Chondrocyte (in vitro differentiated cells): ENCODE results near the gene CDC14B. TPM values are rescaled to one million over a fixed set of nuclear protein-coding genes. Genes with fewer than 3 reads are reported as not detected.
A peak's percentile ranks its signal among the peaks of the same experiment; 100 is the strongest.

ENCODE experiments used
- DNase-seq: peaks from one replicate; pipeline ENCODE4 v3.0.0; 2021; ENCODE audit warnings: mixed read lengths, low spot score
- H3K27ac Mint-ChIP-seq: one replicate; pipeline ENCODE4 v1.8.0; 2021; ENCODE audit warnings: mild to moderate bottlenecking, moderate library complexity, mixed read lengths; ENCODE audit not compliant: unreplicated experiment
- H3K27me3 Mint-ChIP-seq: 2 replicates; pipeline ENCODE4 v1.8.0; 2021; ENCODE audit warnings: low read depth, mixed read lengths
- H3K36me3 Mint-ChIP-seq: 2 replicates; pipeline ENCODE4 v1.8.0; 2021; ENCODE audit warnings: low read depth, mixed read lengths
- H3K4me1 Mint-ChIP-seq: 2 replicates; pipeline ENCODE4 v1.8.0; 2021; ENCODE audit warnings: low read depth, mild to moderate bottlenecking, mixed read lengths
- H3K4me3 Mint-ChIP-seq: one replicate; pipeline ENCODE4 v1.8.0; 2021; ENCODE audit warnings: mild to moderate bottlenecking, moderate library complexity, mixed read lengths; ENCODE audit not compliant: unreplicated experiment
- H3K9me3 Mint-ChIP-seq: 2 replicates; pipeline ENCODE4 v1.8.0; 2021; ENCODE audit warnings: low read depth, mixed read lengths
- total RNA-seq: library from RNA; stranded (reverse); gene quantifications from 3 replicates; pipeline ENCODE4 v1.2.1, GENCODE V29; 2021
- TF ChIP-seq, protein P1 (sequence below): fragments of 200-600 bp; sonication (generic); IDR thresholded peaks from 2 replicates; pipeline ENCODE4 v1.5.0; 2021; ENCODE audit warnings: antibody characterized with exemption, mild to moderate bottlenecking, moderate library complexity

CDC14B gene
- total RNA-seq, 1 donor from 2014 or later, result 15.5 TPM

DNA sequence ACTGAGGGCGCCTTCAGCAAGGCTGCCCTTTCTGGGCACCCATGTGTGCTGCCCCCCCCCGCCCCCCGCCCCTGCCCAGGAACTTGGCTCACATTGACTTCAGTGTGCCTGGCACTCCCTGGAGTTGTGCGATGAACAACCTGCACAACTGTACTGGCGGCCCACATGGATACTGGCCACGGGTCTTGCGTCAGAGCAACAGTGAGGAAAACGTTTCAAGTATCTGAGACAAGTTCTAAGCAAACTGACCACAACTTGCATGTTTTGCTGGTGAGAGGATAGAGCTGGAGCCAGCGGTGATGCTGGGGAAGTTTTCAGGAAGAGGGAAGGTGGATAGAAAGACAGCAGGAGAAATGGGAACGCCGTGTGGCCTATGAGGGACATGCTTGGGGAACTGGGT is 124.3 kb downstream of the CDC14B start:
- H3K27ac Mint-ChIP-seq, result no peak overlapping the region
- H3K4me3 Mint-ChIP-seq, result no peak overlapping the region
- peaks cover 13% of the 10 kb centered on the region for H3K36me3 Mint-ChIP-seq
- no peaks in the 10 kb centered on the region for H3K27me3 Mint-ChIP-seq
- TF ChIP-seq, protein P1, sequence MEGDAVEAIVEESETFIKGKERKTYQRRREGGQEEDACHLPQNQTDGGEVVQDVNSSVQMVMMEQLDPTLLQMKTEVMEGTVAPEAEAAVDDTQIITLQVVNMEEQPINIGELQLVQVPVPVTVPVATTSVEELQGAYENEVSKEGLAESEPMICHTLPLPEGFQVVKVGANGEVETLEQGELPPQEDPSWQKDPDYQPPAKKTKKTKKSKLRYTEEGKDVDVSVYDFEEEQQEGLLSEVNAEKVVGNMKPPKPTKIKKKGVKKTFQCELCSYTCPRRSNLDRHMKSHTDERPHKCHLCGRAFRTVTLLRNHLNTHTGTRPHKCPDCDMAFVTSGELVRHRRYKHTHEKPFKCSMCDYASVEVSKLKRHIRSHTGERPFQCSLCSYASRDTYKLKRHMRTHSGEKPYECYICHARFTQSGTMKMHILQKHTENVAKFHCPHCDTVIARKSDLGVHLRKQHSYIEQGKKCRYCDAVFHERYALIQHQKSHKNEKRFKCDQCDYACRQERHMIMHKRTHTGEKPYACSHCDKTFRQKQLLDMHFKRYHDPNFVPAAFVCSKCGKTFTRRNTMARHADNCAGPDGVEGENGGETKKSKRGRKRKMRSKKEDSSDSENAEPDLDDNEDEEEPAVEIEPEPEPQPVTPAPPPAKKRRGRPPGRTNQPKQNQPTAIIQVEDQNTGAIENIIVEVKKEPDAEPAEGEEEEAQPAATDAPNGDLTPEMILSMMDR, result no peak
- H3K4me1 Mint-ChIP-seq, result no peaks in the 10 kb centered on the region
- H3K9me3 Mint-ChIP-seq, result no peaks in the 10 kb centered on the region
- DNase-seq, result no peak

DNA sequence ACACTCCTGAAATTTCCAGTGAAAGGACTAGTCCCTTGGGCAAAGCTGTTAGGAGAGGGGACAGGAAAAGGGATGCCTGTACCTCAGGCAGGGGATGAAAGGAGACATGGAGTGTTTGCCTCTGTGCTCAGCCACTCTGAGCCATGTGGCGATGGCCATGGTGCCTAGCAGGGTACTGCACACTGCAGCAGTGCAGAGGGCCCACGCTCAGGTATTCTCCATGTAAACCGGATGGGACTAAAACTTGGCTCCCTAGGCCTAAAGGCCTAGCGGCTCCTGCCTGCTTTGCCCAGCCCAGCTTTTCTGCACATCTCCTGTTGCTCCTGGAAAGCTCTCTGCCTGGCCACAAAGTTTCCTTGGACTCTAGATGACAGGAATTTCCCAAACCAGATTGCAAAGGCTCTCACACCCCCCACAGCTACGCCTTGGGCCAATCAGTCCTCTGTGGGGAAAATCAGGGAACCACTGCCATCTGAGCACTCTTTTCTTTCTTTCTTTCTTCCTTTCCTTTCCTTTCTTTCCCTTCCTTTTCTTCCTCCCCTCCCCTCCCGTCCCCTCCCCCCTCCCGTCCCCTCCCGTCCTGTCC is 125.3 kb downstream of the CDC14B start:
- Mint-ChIP-seq H3K27me3 (no peaks in the 10 kb centered on the region), H3K4me3 (no peak overlapping the region), H3K27ac (no peak overlapping the region), H3K4me1 (no peaks in the 10 kb centered on the region), H3K9me3 (no peaks in the 10 kb centered on the region), H3K36me3 (peaks cover 22% of the 10 kb centered on the region)
- no peak for DNase-seq
- TF ChIP-seq, protein P1, result no peak

DNA sequence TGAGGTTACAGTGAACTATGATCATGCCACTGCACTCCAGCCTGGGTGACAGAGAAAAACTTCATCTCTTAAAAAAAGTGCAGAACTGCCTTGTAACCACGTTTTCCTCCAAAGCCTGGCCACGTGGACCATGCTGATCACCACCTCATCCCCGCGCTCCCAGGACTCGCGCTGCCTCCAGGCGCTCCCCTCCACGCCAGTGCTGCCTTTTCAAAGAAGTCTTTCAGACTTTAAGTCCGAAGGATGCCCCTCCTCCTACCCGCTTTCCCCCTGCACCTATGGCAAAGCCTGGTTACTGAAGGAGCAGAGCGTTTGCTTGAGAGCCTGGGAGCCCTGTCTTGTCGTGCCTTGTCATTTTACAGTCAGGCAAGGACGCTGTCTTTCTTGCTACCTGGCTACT is 125.9 kb downstream of the CDC14B start:
- TF ChIP-seq, protein P1, result no peak
- Mint-ChIP-seq H3K27ac (no peak overlapping the region), H3K27me3 (no peaks in the 10 kb centered on the region), H3K36me3 (peaks cover 24% of the 10 kb centered on the region), H3K4me1 (no peaks in the 10 kb centered on the region), H3K4me3 (no peak overlapping the region), H3K9me3 (no peaks in the 10 kb centered on the region)
- no peak for DNase-seq

DNA sequence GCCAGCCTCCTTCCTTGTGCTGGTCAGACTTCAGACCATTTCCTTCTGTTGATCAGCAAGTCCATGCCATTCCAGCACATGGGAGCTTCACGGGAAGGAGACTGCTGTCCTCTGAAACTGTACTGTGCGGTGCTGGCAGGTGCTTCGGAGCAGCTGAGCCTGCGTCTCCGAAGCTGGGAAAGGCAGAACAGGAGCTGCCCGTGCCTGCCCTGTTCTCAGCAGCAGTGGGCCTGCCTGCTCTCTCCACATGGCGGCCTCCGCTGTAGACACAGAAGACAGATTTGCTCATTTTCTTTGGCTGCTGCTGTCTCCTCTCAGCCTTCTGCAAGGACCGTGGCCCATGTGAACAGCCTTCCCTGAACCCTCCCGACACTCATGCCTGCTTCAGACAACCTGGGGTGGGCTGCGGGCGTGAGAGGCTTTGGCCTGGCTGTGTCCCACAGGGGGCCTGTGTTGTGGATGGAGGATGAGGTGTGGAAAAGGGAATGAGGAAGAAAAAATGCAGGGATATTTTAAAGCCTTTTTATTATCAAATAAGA is 126.6 kb downstream of the CDC14B start:
- Mint-ChIP-seq H3K27me3 (no peaks in the 10 kb centered on the region), H3K4me3 (no peak overlapping the region), H3K36me3 (peaks cover 26% of the 10 kb centered on the region), H3K4me1 (peaks cover under 1% of the 10 kb centered on the region), H3K9me3 (no peaks in the 10 kb centered on the region), H3K27ac (no peak overlapping the region)
- TF ChIP-seq, protein P1, result no peak
- DNase-seq, result no peak

DNA sequence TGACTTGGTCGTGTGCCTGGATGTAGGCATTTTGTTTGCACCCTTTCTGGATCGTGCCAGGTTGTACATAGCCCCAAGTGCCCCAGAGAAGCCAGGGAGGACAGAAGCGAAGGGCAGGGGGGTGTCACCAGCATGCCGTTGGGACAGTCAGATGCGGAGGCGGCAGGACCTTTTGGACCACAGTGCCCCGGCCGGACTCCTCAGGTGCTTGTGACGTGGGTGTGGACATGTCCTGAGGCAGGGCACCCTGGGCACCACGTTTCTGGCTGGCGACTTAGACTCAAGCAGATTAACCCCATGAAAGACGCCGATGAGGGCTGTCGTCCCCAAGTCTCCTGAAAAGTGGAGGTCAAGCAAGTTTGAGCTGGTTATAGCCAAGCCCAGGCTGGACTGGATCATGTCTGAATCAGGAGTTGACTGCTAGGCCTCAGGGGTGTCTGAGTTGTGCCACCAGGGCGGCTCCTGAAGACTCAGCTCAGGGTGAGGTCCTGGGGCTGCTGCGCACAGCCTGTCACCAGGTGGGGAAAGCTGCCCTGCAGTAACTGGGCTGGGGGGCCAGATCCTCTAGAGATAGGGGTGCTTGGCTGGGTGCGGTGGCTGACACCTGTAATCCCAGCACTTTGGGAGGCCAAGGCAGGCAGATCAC is 127.6 kb downstream of the CDC14B start:
- TF ChIP-seq, protein P1, result no peak
- H3K27me3 Mint-ChIP-seq, result no peaks in the 10 kb centered on the region
- H3K4me3 Mint-ChIP-seq, result no peak overlapping the region
- peaks cover 11% of the 10 kb centered on the region for H3K4me1 Mint-ChIP-seq
- DNase-seq, result no peak
- peaks cover 29% of the 10 kb centered on the region for H3K36me3 Mint-ChIP-seq
- H3K9me3 Mint-ChIP-seq, result no peaks in the 10 kb centered on the region
- peak overlapping the region; percentile 14 for H3K27ac Mint-ChIP-seq
